Caco-2 (cell line): ENCODE measurements around the gene NCOA6. TPM values are rescaled to one million over a fixed set of nuclear protein-coding genes. Genes with fewer than 3 reads are reported as not detected.

Experiments
- BruUV-seq: library from RNA; stranded (reverse); fragments of 400-500 nt; replicated peaks from 2 replicates; lab custom pipeline; 2021; lab: Mats Ljungman, UMichigan
- CTCF ChIA-PET: fragments of 300-600 bp; sonication (Branson Sonifier 250); formaldehyde crosslinking; loops from one replicate; lab custom pipeline; 2022; ENCODE audit warnings: antibody characterized with exemption; lab: Charles Lee
- POLR2A ChIA-PET: fragments of 300-600 bp; sonication (Branson Sonifier 250); formaldehyde crosslinking; loops from one replicate; lab custom pipeline; 2022; ENCODE audit warnings: antibody characterized with exemption; lab: Charles Lee
- DNase-seq, 2 experiments: peaks; one replicate each; pipeline versions ENCODE4 v3.0.0 to v3.0.0-alpha.2; 2020 to 2022
- H3K27me3 ChIP-seq: replicated peaks from 2 replicates; pipeline ENCODE4 v1.6.0; 2011; ENCODE audit warnings: low read length; ENCODE audit not compliant: control insufficient read depth, insufficient read depth
- H3K36me3 ChIP-seq: 2 replicates; pipeline ENCODE4 v1.5.1; 2011; ENCODE audit warnings: low read length; ENCODE audit not compliant: control insufficient read depth, insufficient read depth
- H3K4me1 ChIP-seq: fragments of 250-450 bp; sonication (Bioruptor Pico); 2 replicates; pipeline ENCODE4 v1.5.1; 2020; ENCODE audit warnings: mild to moderate bottlenecking
- H3K4me3 ChIP-seq: 2 replicates; pipeline ENCODE4 v1.5.1; 2011; ENCODE audit warnings: low read depth, mild to moderate bottlenecking, control low read depth, low read length
- H3K9me3 ChIP-seq: fragments of 250-450 bp; sonication (Bioruptor Pico); 2 replicates; pipeline ENCODE4 v1.5.1; 2020; ENCODE audit warnings: mild to moderate bottlenecking, moderate library complexity
- H3K27ac Mint-ChIP-seq: one replicate; pipeline ENCODE4 v1.8.0; 2022; ENCODE audit warnings: mixed read lengths; ENCODE audit not compliant: unreplicated experiment
- H3K27me3 Mint-ChIP-seq: one replicate; pipeline ENCODE4 v1.8.0; 2022; ENCODE audit warnings: mixed read lengths; ENCODE audit not compliant: insufficient read depth, unreplicated experiment
- H3K36me3 Mint-ChIP-seq: one replicate; pipeline ENCODE4 v1.8.0; 2022; ENCODE audit warnings: mild to moderate bottlenecking, mixed read lengths; ENCODE audit not compliant: insufficient read depth, unreplicated experiment
- H3K4me1 Mint-ChIP-seq: one replicate; pipeline ENCODE4 v1.8.0; 2022; ENCODE audit warnings: low read depth, mixed read lengths; ENCODE audit not compliant: unreplicated experiment
- H3K4me3 Mint-ChIP-seq: one replicate; pipeline ENCODE4 v1.8.0; 2022; ENCODE audit warnings: mild to moderate bottlenecking, moderate library complexity, mixed read lengths; ENCODE audit not compliant: unreplicated experiment
- H3K9me3 Mint-ChIP-seq: one replicate; pipeline ENCODE4 v1.8.0; 2022; ENCODE audit warnings: mixed read lengths; ENCODE audit not compliant: unreplicated experiment
- CTCF ChIP-seq, 2 experiments: fragments of 200-600 bp in 1 of 2; IDR thresholded peaks; 1 replicate in 1 of 2; 2 replicates in 1 of 2; pipeline versions ENCODE4 v1.5.1 to v1.8.0; 2011 to 2022; ENCODE audit warnings: antibody characterized with exemption in 1 of 2, control low read depth in 1 of 2, inconsistent platforms in 1 of 2, low read depth in 1 of 2, low read length in 1 of 2, mild to moderate bottlenecking in 1 of 2, moderate library complexity in 1 of 2; ENCODE audit not compliant: insufficient read depth in 1 of 2, severe bottlenecking in 1 of 2, unreplicated experiment in 1 of 2
- intact Hi-C: fragments of 100-400 bp; cut with micrococcal nuclease; formaldehyde crosslinking; loops from one replicate; pipeline ENCODE4 v1.10.0; 2022; ENCODE audit not compliant: unreplicated experiment
- total RNA-seq: library from RNA; stranded (reverse); gene quantifications from 2 replicates; pipeline ENCODE4 v1.2.3, GENCODE V29; 2022

NCOA6 gene
- total RNA-seq, 1 experiment from 2014 or later, result 65.1 TPM

- no peak overlapping the region for H3K4me3 ChIP-seq
- no peaks in the 10 kb centered on the region for H3K9me3 ChIP-seq
- Mint-ChIP-seq H3K4me1 (peaks cover 48% of the 10 kb centered on the region), H3K4me3 (no peak overlapping the region), H3K9me3 (no peaks in the 10 kb centered on the region), H3K36me3 (peaks cover 54% of the 10 kb centered on the region), H3K27me3 (peaks cover 3% of the 10 kb centered on the region), H3K27ac (no peak overlapping the region)
- intact Hi-C loops, result loop anchor here (5.0 kb wide), 2 partner anchors 60 to 85 kb away; no protein-coding TSS in a partner anchor
- H3K4me1 ChIP-seq, result peaks cover 35% of the 10 kb centered on the region
- CTCF ChIA-PET, result interaction anchor here (0.6 to 2.5 kb wide), 9 partner anchors 20 to 805 kb away, joined by 3 to 14 read pairs (median 5); partner anchors contain the start of gene DYNLRB1
- BruUV-seq, result no TSS peak
- no peaks in the 10 kb centered on the region for H3K27me3 ChIP-seq
- no peak for TF ChIP-seq CTCF (IDR thresholded peaks at IDR 0.05; ENCODE audit: insufficient read depth in 1 of 2, low read depth in 1 of 2, low read length in 1 of 2, severe bottlenecking in 1 of 2, unreplicated experiment in 1 of 2)
- POLR2A ChIA-PET, result interaction anchor here (0.5 kb wide), 1 partner anchor 24 kb away, joined by 4 read pairs; no protein-coding TSS in a partner anchor
- no peaks in the 10 kb centered on the region for H3K36me3 ChIP-seq
- peak in 1 of 2 experiments; percentile 38 for DNase-seq
These were observed 118.3 kb downstream of the NCOA6 start for GRCh38 chr20:34706912-34707784.

- intact Hi-C loops, result loop anchor here (5.0 kb wide), 2 partner anchors 61 to 84 kb away; no protein-coding TSS in a partner anchor
- Histone ChIP-seq H3K4me3 (no peak overlapping the region), H3K27me3 (no peaks in the 10 kb centered on the region), H3K4me1 (peaks cover 40% of the 10 kb centered on the region), H3K36me3 (no peaks in the 10 kb centered on the region), H3K9me3 (no peaks in the 10 kb centered on the region)
- ChIA-PET POLR2A (interaction anchor here (0.5 kb wide), 1 partner anchor 25 kb away, joined by 4 read pairs; no protein-coding TSS in a partner anchor), CTCF (interaction anchor here (0.6 to 2.9 kb wide), 2 partner anchors 24 to 168 kb away, joined by 3 to 15 read pairs; no protein-coding TSS in a partner anchor)
- Mint-ChIP-seq H3K27me3 (peaks cover 3% of the 10 kb centered on the region), H3K9me3 (no peaks in the 10 kb centered on the region), H3K4me1 (peaks cover 53% of the 10 kb centered on the region), H3K27ac (peak overlapping the region; percentile 25), H3K36me3 (peaks cover 46% of the 10 kb centered on the region), H3K4me3 (no peak overlapping the region)
- TF ChIP-seq CTCF (IDR thresholded peaks at IDR 0.05; ENCODE audit: insufficient read depth in 1 of 2, low read depth in 1 of 2, low read length in 1 of 2, severe bottlenecking in 1 of 2, unreplicated experiment in 1 of 2), result no peak
- no TSS peak for BruUV-seq
- peak in 1 of 2 experiments; percentile 31 for DNase-seq
These were observed 119.1 kb downstream of the NCOA6 start for GRCh38 chr20:34706302-34706875.
